Activated CD4-positive, CD25-positive, alpha-beta regulatory T cell treated with anti-CD3 and anti-CD28 coated beads, Interleukin-2, amount 50 U/mL, for 24 hours (primary cell): Measurements from ENCODE around the gene ITGA6.

Experiments used
- ATAC-seq, 2 donors: fragments of 150-1000 bp; cut with Tn5 transposase; one replicate each; pipeline ENCODE4 v1.10.0; 2021; ENCODE audit warnings: mild to moderate bottlenecking in 1 of 2, moderate library complexity in 1 of 2

The ITGA6 gene

DNA sequence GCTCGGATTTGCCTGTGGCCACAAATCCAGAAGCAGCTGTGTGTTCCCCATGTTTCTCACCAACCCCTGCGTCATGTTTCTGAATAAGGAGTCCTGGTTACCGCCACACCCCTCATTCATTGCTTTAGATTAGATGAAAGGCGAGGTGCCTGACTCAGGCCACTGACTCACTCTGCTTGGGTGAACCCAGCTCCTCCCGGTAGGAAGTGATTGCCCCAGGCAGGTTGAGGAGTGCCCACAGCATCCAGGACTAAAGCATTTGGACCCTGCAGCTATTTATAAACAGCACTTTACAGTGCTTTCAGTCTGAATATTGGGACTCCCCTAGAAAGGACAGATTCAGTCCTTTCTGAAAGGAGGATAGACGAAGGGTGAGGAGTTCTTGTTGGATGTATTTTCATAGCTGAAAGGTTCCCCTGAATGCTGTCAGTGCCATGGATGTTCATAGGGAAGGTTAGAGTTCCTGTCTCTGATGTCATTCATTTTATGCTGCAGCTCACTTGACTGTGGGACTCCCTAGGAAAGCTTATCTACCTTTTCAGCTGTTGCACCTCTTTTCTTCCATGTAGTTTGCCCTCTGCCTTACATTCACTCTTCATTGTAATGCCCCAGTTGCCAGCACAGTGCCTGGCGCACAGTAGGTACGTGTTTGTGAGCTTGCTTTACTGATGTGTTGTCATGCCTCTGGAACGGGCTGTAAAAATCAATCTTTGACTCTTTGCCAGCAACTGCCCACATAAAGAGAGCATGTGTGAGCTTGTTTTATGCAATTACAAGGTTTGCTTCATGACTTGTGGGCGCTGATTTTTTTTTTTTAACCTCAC lies 14.9 kb downstream of the ITGA6 start:
- peak; percentile 54 to 59 for ATAC-seq

DNA sequence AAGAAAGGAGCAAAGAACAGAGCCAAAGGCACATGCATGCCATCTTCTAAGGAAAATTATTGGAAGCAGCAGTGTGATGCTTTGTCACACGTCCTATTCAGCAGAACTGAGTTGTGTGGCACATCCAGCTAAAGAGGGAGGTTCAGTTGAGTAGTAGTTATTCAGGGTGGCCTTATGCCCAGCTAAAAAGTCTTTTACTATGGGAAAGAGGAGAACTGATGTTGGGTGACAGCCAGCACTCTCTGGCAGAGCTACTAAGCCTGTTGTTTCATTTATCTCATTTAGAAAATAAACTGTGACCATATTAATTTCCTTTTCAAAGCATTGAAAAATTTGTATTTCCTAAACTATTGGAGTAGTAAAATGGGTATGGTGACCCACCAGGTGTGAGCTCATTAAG lies 18.5 kb downstream of the ITGA6 start:
- ATAC-seq = no peak

GRCh38 chr2:172446474-172447063 lies 19.2 kb downstream of the ITGA6 start:
- peak; percentile 36 to 54 for ATAC-seq

GRCh38 chr2:172447811-172448493 lies 20.6 kb downstream of the ITGA6 start:
- ATAC-seq = no peak

- ATAC-seq = no peak
These were observed 21.3 kb downstream of the ITGA6 start for GRCh38 chr2:172448544-172449267.

DNA sequence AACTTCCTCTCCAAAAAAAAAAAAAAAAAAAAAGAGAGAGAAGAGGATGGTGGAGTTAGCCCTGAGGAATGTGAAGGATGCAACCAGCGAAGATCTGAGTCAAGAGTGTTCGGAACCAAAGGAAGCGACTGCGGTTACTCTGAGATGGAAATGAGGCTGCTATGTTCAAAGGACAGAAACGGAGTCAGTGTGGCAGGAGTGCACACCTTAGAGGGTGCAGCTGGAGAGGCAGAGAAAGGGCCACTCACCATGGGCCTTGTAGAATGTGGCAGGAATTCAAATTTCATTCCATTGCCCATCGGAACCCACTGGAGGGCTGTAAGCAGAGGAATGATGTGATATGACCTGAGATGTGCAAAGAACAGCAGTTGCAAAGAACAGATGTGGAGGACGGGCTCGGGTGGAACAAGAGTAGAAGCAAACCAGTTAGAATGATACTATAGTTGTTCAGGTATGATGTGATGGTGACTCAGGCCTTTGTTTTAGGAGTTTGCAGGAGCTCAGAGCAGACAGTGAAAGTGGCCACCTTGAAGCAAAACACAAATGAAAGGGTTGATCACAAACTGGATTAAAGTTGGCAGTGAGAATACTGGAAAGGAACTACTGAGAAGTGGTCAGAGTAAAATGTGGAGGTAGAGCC lies 22.6 kb downstream of the ITGA6 start:
- peak; percentile 57 to 69 for ATAC-seq

DNA sequence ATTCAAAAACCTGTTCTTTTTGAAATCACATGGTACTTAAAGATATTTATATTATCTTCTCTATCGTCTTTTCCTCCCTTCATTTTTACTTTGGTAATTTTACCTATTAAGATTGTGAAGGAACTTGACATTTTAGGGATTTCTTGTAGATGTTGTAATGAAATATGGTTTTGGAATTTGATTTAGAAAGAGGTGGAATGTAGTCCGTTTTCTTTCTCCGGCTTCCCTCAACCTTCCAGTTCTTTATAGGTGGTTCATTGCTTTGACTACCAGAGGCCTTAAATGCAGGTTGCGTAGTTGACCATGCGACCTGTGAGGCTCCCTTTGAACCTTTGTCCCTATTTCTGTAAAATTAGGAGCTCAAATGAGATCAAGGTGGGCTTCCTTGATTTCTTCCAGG lies 24.5 kb downstream of the ITGA6 start:
- no peak for ATAC-seq

GRCh38 chr2:172452845-172453244 lies 25.5 kb downstream of the ITGA6 start:
- no peak for ATAC-seq

DNA sequence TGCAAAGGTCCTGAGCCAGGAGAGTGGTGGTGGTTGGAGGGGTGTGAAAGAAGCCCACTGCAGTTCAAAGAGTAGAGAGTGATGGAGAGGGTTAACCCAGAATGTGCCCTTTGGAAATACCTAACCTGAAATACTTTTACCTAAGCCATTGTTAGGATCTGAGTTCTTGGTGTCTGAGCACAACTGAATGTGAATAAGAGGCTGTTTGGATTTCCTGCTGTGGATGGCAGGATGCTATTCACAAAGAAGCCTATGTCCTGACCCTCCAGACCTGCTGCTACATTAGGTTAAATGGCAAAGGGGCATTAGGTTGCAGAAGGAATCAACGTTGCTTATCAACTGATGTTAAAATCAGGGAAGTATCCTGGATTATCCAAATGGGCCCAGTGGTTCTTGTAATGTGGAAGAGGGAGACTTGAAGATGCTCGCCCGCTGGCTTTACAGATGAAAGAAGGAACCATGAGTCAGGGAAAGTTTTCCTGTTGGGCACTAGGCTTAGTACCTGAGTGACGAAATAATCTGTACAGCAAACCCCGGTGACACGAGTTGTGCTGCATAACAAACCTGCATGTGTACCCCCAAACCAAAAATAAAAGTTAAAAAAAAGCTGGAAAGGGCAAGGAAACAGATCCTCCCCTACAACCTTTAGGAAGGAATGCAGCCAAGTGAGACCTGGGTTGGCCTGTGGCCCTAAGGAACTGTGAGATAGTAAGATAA lies 27.2 kb downstream of the ITGA6 start:
- no peak for ATAC-seq

DNA sequence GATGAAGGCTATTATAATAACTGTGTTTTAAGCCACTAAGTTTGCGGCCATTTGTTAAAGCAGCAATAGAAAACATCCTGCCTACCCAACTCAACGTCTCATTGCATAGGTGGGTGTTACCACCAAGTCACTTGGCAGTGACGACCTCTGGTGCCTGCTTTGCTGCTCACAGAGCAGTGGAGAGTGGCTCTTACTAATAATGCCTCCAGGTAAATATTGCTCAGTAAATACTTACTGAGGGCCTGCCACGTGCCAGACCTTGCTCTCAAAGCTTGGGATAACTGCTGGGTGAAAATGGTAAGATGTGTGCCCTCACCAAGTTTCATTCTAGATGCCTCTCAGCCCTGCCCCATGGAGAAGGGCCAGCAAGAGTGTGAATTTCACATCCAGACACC lies 27.7 kb downstream of the ITGA6 start:
- peak in 1 of 2 donors; percentile 46 for ATAC-seq

DNA sequence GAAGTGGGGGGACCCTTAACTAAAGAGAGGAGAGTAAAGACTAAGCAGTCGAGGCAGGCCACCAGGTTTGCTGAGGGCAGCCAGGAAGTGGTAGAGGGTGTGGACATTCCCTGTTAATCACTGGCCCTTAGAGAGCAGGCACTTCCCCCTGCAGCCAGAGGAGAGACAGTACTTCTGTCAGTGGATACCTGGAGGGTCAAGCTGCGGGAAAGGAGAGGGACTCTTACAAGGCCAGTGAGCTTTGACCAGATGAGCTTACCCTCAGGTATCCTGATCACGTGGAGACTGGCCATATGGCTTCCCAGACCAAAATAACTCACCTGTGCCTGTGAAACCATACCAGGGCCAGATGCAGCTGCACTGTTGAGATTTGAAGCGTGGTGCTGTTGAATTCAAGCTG lies 28.6 kb downstream of the ITGA6 start:
- no peak for ATAC-seq

GRCh38 chr2:172457536-172457935 lies 30.1 kb downstream of the ITGA6 start:
- no peak for ATAC-seq

DNA sequence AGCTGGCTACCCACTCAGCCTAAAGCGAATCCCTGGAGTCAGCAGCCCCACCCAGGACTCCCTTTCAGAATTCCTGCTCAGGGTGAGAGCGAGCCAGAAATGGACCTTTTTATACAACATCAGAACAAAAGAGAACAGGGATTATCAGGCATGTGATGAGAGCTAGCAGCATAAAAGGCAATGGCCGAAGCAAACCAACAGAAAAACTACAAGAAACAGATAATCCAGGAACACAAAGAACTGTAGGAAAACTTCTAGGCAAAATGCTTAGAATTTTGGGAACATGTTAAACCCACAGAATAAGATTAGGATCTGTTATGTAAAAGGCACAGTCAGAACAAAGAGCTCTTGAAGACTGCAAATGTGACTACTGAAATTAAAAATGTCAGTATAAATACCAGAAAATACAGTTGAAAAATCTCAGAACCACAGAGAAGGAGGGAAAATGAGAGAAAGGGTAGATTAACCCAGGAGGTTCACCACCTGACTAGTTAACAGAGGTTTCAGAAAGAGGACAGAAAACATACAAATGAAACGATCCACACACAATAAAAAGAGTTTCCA lies 31.3 kb downstream of the ITGA6 start:
- ATAC-seq = no peak

DNA sequence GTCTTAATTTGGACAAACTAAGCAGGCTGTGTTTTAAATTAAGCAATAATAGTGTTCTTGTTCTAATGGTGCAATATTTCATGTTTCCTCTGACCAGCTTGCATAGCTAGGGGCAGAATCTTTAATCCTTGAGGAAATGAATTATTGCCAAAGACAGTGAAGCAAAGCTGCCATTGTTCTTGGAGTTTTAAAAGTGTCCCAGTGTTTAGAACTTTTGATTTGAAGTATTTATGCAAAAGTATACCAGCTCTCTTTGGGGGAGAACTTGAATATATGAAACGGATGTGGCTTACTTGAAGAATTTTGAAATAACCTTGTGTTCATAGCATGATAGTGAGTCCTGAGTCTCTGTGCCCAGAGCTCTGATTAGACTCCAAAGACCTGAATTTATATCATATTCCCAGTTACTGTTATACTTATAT lies 33.4 kb downstream of the ITGA6 start:
- ATAC-seq = no peak

GRCh38 chr2:172461591-172462372 lies 34.4 kb downstream of the ITGA6 start:
- ATAC-seq = peak; percentile 72 to 75

DNA sequence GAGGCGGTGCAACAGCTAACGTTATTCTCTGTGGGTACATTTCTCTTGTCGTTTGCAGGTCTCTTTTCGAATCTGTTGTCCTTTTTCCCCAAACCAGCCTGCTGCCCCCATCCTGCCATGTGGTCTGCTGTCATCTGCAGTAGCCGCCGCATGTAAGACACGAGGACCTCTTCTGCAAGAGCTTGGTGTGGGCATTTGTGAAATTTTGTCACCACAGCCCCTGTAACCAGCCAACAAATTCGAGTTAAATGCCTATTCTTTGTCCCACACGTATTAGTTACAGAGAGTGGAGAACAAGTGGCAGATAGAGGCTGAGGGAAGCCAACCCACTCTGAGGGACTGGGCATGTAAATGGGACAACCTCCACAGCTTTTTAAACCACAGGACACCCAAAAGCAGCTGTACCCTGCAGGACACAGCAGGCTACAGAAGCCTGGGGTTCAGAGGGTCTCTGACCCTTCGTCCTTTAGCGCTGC lies 35.0 kb downstream of the ITGA6 start:
- no peak for ATAC-seq

GRCh38 chr2:172462849-172463381 lies 35.5 kb downstream of the ITGA6 start:
- ATAC-seq = peak; percentile 37 to 47

GRCh38 chr2:172464400-172465129 lies 37.2 kb downstream of the ITGA6 start:
- ATAC-seq = no peak
